CD4-positive, alpha-beta T cell treated with Interleukin-4 for 1 hour (primary cell): Measurements from ENCODE around the gene MAPRE2.
"Not testable (repeated sequence)": the region's sequence is repeated elsewhere in the genome, so short reads cannot be mapped to it uniquely, and the experiment has no call there.

Experiments used
- DNase-seq, 2 donors: peaks; one replicate each; pipeline ENCODE4 v3.0.0-alpha.2; 2020 to 2022

Gene MAPRE2

GRCh38 chr18:35158728-35159450 lies 117.7 kb downstream of the MAPRE2 start:
- peak; percentile 26 to 42 for DNase-seq

- no peak for DNase-seq
Observed at GRCh38 chr18:35159782-35160181, 118.6 kb downstream of the MAPRE2 start.

GRCh38 chr18:35161485-35161884 lies 120.3 kb downstream of the MAPRE2 start:
- DNase-seq = no peak

GRCh38 chr18:35161934-35162333 lies 120.7 kb downstream of the MAPRE2 start:
- DNase-seq = no peak

- DNase-seq = no peak
Observed at GRCh38 chr18:35163014-35163539, 121.9 kb downstream of the MAPRE2 start.

- no peak for DNase-seq
Observed at GRCh38 chr18:35163721-35164120, 122.5 kb downstream of the MAPRE2 start.

- no peak for DNase-seq
Observed at GRCh38 chr18:35164133-35164532, 122.9 kb downstream of the MAPRE2 start.

- no peak for DNase-seq
Observed at GRCh38 chr18:35167332-35167731, 126.1 kb downstream of the MAPRE2 start.

- DNase-seq = no peak
Observed at GRCh38 chr18:35167857-35168256, 126.6 kb downstream of the MAPRE2 start.

GRCh38 chr18:35170323-35170722 lies 129.1 kb downstream of the MAPRE2 start:
- DNase-seq = not testable (repeated sequence)

- DNase-seq = no peak
Observed at GRCh38 chr18:35171315-35171987, 130.2 kb downstream of the MAPRE2 start.

- DNase-seq = no peak
Observed at GRCh38 chr18:35172009-35172408, 130.8 kb downstream of the MAPRE2 start.

GRCh38 chr18:35172451-35173035 lies 131.3 kb downstream of the MAPRE2 start:
- DNase-seq = no peak

- DNase-seq = peak in 1 of 2 donors; percentile 13
Observed at GRCh38 chr18:35174093-35174731, 133.0 kb downstream of the MAPRE2 start.

- DNase-seq = no peak
Observed at GRCh38 chr18:35174745-35175144, 133.5 kb downstream of the MAPRE2 start.

- no peak for DNase-seq
Observed at GRCh38 chr18:35176925-35177324, 135.7 kb downstream of the MAPRE2 start.

GRCh38 chr18:35178260-35178659 lies 137.0 kb downstream of the MAPRE2 start:
- no peak for DNase-seq

- DNase-seq = no peak
Observed at GRCh38 chr18:35179906-35180305, 138.7 kb downstream of the MAPRE2 start.

- no peak for DNase-seq
Observed at GRCh38 chr18:35180455-35180854, 139.2 kb downstream of the MAPRE2 start.

- DNase-seq = no peak
Observed at GRCh38 chr18:35182151-35182550, 140.9 kb downstream of the MAPRE2 start.

- no peak for DNase-seq
Observed at GRCh38 chr18:35183886-35184285, 142.7 kb downstream of the MAPRE2 start.

- no peak for DNase-seq
Observed at GRCh38 chr18:35185771-35186170, 144.6 kb downstream of the MAPRE2 start.

GRCh38 chr18:35186291-35187034 lies 145.2 kb downstream of the MAPRE2 start:
- no peak for DNase-seq
